Prostate gland (tissue), 2 donors: Measurements from ENCODE around the gene DCAF7. TPM values are rescaled to one million over a fixed set of nuclear protein-coding genes. Genes with fewer than 3 reads are reported as not detected.

ENCODE experiments used
- DNase-seq: peaks from one replicate; pipeline ENCODE4 v3.0.0-alpha.2; 2019; ENCODE audit warnings: low spot score
- H3K27ac ChIP-seq, 2 donors: fragments of 200-600 bp; sonication (generic); 2 replicates each; pipeline ENCODE4 v1.5.1; 2017 to 2019
- H3K27me3 ChIP-seq: fragments of 200-600 bp; sonication (generic); replicated peaks from 2 replicates; pipeline ENCODE4 v1.5.1; 2019; ENCODE audit not compliant: insufficient read depth
- H3K36me3 ChIP-seq, 2 donors: fragments of 200-600 bp; sonication (generic); 1 replicate in 1 of 2; 2 replicates in 1 of 2; pipeline versions ENCODE4 v1.5.1 to v1.8.1; 2017 to 2019
- H3K4me1 ChIP-seq: fragments of 200-600 bp; sonication (generic); replicated peaks from 2 replicates; pipeline ENCODE4 v1.5.1; 2019
- H3K4me3 ChIP-seq, 2 donors: fragments of 200-600 bp; sonication (generic); 2 replicates each; pipeline ENCODE4 v1.5.1; 2017 to 2019
- H3K9me3 ChIP-seq: fragments of 200-600 bp; sonication (generic); 2 replicates; pipeline ENCODE4 v1.5.1; 2017
- CTCF ChIP-seq, 4 experiments: fragments of 200-600 bp in 2 of 4; fragments of 450-650 bp in 2 of 4; sonication (generic) in 2 of 4; IDR thresholded peaks; 1 replicate in 3 of 4; 2 replicates in 1 of 4; pipeline ENCODE4 v1.5.1; 2016 to 2019; ENCODE audit warnings: antibody characterized with exemption in 4 of 4, mild to moderate bottlenecking in 2 of 4, moderate library complexity in 2 of 4
- POLR2A ChIP-seq: fragments of 450-650 bp; IDR thresholded peaks from one replicate; pipeline ENCODE4 v1.6.1; 2016; ENCODE audit warnings: antibody characterized with exemption, mild to moderate bottlenecking
- POLR2AphosphoS5 ChIP-seq: sonication (generic); formaldehyde crosslinking; IDR thresholded peaks from one replicate; pipeline ENCODE4 v1.6.1; 2017; ENCODE audit warnings: antibody characterized with exemption
- WGBS: methylation state at CpG from one replicate; pipeline ENCODE4 v1.1.5; 2018; 5-methylcytosine and 5-hydroxymethylcytosine counted together
- intact Hi-C: fragments of 100-400 bp; cut with DNase I; formaldehyde crosslinking; loops from one replicate; pipeline ENCODE4 v1.14.2; 2022
- total RNA-seq, 2 donors: library from RNA; depleted of rRNA; stranded (reverse); fragments of >200 nt; gene quantifications; one replicate each; pipeline ENCODE4 v1.1.0, GENCODE V29; 2016

DCAF7 gene
- total RNA-seq, 2 donors from 2014 or later, result 48.9 to 68.6 TPM

- Histone ChIP-seq H3K27me3 (no peaks in the 10 kb centered on the region), H3K4me3 (no peak overlapping the region), H3K9me3 (no peaks in the 10 kb centered on the region), H3K36me3 (no peaks in the 10 kb centered on the region), H3K27ac (no peak overlapping the region), H3K4me1 (no peaks in the 10 kb centered on the region)
- TF ChIP-seq POLR2A, result no peak
- no peak for TF ChIP-seq POLR2AphosphoS5
- no peak for TF ChIP-seq CTCF (IDR thresholded peaks at IDR 0.05)
- WGBS, result 87% methylated on average over 13 of the region's 13 CpGs
- intact Hi-C loops, result no loop called here
- no peak for DNase-seq
Measured at GRCh38 chr17:63544467-63545301, 5.6 kb upstream of the DCAF7 start.

- no peaks in the 10 kb centered on the region for H3K4me1 ChIP-seq
- no peaks in the 10 kb centered on the region for H3K9me3 ChIP-seq
- H3K36me3 ChIP-seq, result no peaks in the 10 kb centered on the region
- 96% methylated on average over 9 of the region's 9 CpGs for WGBS
- no peak overlapping the region for H3K4me3 ChIP-seq
- DNase-seq, result no peak
- no peaks in the 10 kb centered on the region for H3K27me3 ChIP-seq
- no peak overlapping the region for H3K27ac ChIP-seq
- TF ChIP-seq POLR2A (no peak), POLR2AphosphoS5 (no peak), CTCF (IDR thresholded peaks at IDR 0.05) (no peak)
- intact Hi-C loops, result no loop called here
Measured at GRCh38 chr17:63546308-63547082, 3.8 kb upstream of the DCAF7 start.

- Histone ChIP-seq H3K27me3 (no peaks in the 10 kb centered on the region), H3K4me3 (no peak overlapping the region), H3K4me1 (no peaks in the 10 kb centered on the region), H3K9me3 (no peaks in the 10 kb centered on the region), H3K36me3 (no peaks in the 10 kb centered on the region), H3K27ac (no peak overlapping the region)
- 61% methylated on average over 5 of the region's 5 CpGs for WGBS
- intact Hi-C loops, result no loop called here
- TF ChIP-seq POLR2AphosphoS5, result no peak
- no peak for TF ChIP-seq CTCF (IDR thresholded peaks at IDR 0.05)
- no peak for TF ChIP-seq POLR2A
- no peak for DNase-seq
Measured at GRCh38 chr17:63547083-63547523, 3.2 kb upstream of the DCAF7 start.

- Histone ChIP-seq H3K27ac (peak overlapping the region; percentile 80 to 83), H3K27me3 (no peaks in the 10 kb centered on the region), H3K4me1 (peaks cover 4% of the 10 kb centered on the region), H3K9me3 (no peaks in the 10 kb centered on the region), H3K4me3 (peak overlapping the region; percentile 73 to 84), H3K36me3 (no peaks in the 10 kb centered on the region)
- intact Hi-C loops, result no loop called here
- DNase-seq, result no peak
- 20% methylated on average over 18 of the region's 18 CpGs for WGBS
- TF ChIP-seq POLR2A (no peak), CTCF (IDR thresholded peaks at IDR 0.05) (no peak), POLR2AphosphoS5 (no peak)
Measured at GRCh38 chr17:63549289-63549945, 860 bp upstream of the DCAF7 start.
